Panc1 (cell line): ENCODE results near the gene STARD7. TPM values are rescaled to one million over a fixed set of nuclear protein-coding genes. Genes with fewer than 3 reads are reported as not detected.

Experiments
- ATAC-seq: fragments of 200-7000 bp; cut with Tn5 transposase; 2 replicates; pipeline ENCODE4 v1.9.1; 2020; ENCODE audit warnings: mild to moderate bottlenecking, moderate library complexity
- BruUV-seq: library from RNA; stranded (reverse); fragments of 400-500 nt; replicated peaks from 2 replicates; lab custom pipeline; 2021; lab: Mats Ljungman, UMichigan
- CTCF ChIA-PET: fragments of 300-600 bp; sonication (Branson Sonifier 250); formaldehyde crosslinking; loops from one replicate; lab custom pipeline; 2022; ENCODE audit warnings: antibody characterized with exemption; lab: Charles Lee
- POLR2A ChIA-PET: fragments of 300-600 bp; sonication (Branson Sonifier 250); formaldehyde crosslinking; loops from one replicate; lab custom pipeline; 2022; ENCODE audit warnings: antibody characterized with exemption; lab: Charles Lee
- DNase-seq: peaks from one replicate; pipeline ENCODE4 v3.0.0-alpha.2; 2010; ENCODE audit warnings: low read depth, low spot score
- H3K27ac ChIP-seq: 2 replicates; pipeline ENCODE4 v1.5.1; 2011; ENCODE audit warnings: mild to moderate bottlenecking, low read length, inconsistent platforms
- H3K27me3 ChIP-seq: fragments of 200-500 bp; sonication (Bioruptor generic); 2 replicates; pipeline ENCODE4 v1.6.0; 2014; ENCODE audit warnings: low read length, inconsistent platforms; ENCODE audit not compliant: control insufficient read depth, insufficient read depth
- H3K36me3 ChIP-seq: fragments of 200-500 bp; sonication (Bioruptor generic); 2 replicates; pipeline ENCODE4 v1.5.1; 2014; ENCODE audit warnings: inconsistent platforms, mild to moderate bottlenecking, low read length, moderate library complexity; ENCODE audit not compliant: control insufficient read depth, insufficient read depth
- H3K4me1 ChIP-seq: 2 replicates; pipeline ENCODE4 v1.5.1; 2011; ENCODE audit warnings: inconsistent platforms, mild to moderate bottlenecking, low read length, moderate library complexity; ENCODE audit not compliant: control insufficient read depth, insufficient read depth
- H3K4me3 ChIP-seq, 2 experiments: 2 replicates each; pipeline ENCODE4 v1.5.1; 2011 to 2012; ENCODE audit warnings: low read depth in 2 of 2, low read length in 2 of 2, mild to moderate bottlenecking in 2 of 2, inconsistent platforms in 1 of 2, moderate library complexity in 1 of 2
- H3K9me3 ChIP-seq: fragments of 200-500 bp; sonication (Bioruptor generic); 2 replicates; pipeline ENCODE4 v1.5.1; 2014; ENCODE audit warnings: low read depth, mild to moderate bottlenecking, inconsistent platforms, low read length, moderate library complexity; ENCODE audit not compliant: control insufficient read depth, insufficient read depth
- POLR2AphosphoS5 ChIP-seq: IDR thresholded peaks from 2 replicates; pipeline ENCODE4 v1.6.1; 2012; ENCODE audit warnings: mild to moderate bottlenecking, low read depth, low read length, moderate library complexity
- SIN3A ChIP-seq: IDR thresholded peaks from 2 replicates; pipeline ENCODE4 v1.6.1; 2012; ENCODE audit warnings: low read depth, mild to moderate bottlenecking, low read length, moderate library complexity, borderline replicate concordance; ENCODE audit not compliant: insufficient read depth
- TCF7L2 ChIP-seq: IDR thresholded peaks from 2 replicates; pipeline ENCODE4 v1.6.1; 2011; ENCODE audit warnings: mild to moderate bottlenecking, low read depth, low read length, inconsistent platforms
- in situ Hi-C: cut with HindIII; loops from 2 replicates; pipeline ENCODE4 v1.10.0; 2016; ENCODE audit warnings: low sequenced_read_pairs, low pct_unique_long_range_greater_than_20kb
- intact Hi-C: fragments of 100-400 bp; cut with micrococcal nuclease; formaldehyde crosslinking; loops from one replicate; pipeline ENCODE4 v1.10.0; 2022; ENCODE audit not compliant: unreplicated experiment
- total RNA-seq: library from RNA; stranded (reverse); gene quantifications from one replicate; pipeline ENCODE4 v1.2.1, GENCODE V29; 2021; ENCODE audit not compliant: unreplicated experiment
- TF ChIP-seq, protein P1 (sequence below), 2 experiments: IDR thresholded peaks; 2 replicates each; pipeline ENCODE4 v1.6.1; 2011 to 2012; ENCODE audit warnings: low read depth in 2 of 2, control low read depth in 1 of 2, low read length in 1 of 2, mild to moderate bottlenecking in 1 of 2, moderate library complexity in 1 of 2; ENCODE audit not compliant: insufficient read depth in 1 of 2
- TF ChIP-seq, protein P2 (sequence below): fragments of 450-650 bp; IDR thresholded peaks from 2 replicates; pipeline ENCODE4 v1.5.1; 2017; ENCODE audit warnings: mild to moderate bottlenecking

Gene STARD7
- total RNA-seq, 1 experiment from 2014 or later: 133 TPM

DNA sequence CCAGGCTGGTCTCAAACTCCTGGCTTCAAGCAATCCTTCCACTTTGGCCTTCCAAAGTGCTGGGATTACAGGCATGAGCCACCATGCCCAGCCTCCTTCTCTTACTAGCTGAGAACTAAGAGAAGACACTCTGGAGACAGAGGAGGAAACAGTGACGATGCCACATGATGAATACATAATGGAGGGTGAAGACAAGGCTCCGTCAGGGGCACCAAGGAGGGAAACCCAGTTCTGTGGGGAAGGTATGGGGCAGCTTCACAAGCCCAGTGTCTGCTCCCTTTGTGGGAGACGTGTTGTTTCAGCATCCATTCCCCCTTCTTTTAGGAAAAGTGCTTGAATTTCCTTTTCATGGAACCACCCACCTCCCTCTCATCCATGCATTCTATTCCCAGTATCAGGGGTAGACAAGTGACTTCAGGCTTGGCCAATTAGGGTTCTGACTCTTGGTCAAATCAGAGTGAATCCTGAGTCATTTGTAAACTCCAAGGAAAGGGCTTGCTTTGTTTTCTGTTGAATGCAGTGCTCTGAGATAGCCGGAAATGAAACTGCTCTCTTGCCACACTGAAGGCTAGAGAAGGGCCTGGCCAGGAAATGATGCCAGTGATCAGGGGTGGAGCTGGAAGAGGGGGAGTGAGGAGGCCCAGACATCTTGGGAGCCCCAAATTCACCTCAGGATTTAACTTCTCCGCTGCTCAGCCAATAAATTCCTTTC is 33.4 kb upstream of the STARD7 start:
- Histone ChIP-seq H3K9me3 (no peaks in the 10 kb centered on the region), H3K4me3 (no peak overlapping the region), H3K36me3 (no peaks in the 10 kb centered on the region), H3K27ac (no peak overlapping the region), H3K27me3 (no peaks in the 10 kb centered on the region), H3K4me1 (no peaks in the 10 kb centered on the region)
- intact Hi-C loops (no loop called here), in situ Hi-C loops (no loop called here)
- CTCF ChIA-PET: no interaction called here
- no TSS peak for BruUV-seq
- no peak for TF ChIP-seq SIN3A
- no peak for TF ChIP-seq TCF7L2
- no peak for TF ChIP-seq POLR2AphosphoS5
- TF ChIP-seq, protein P1, sequence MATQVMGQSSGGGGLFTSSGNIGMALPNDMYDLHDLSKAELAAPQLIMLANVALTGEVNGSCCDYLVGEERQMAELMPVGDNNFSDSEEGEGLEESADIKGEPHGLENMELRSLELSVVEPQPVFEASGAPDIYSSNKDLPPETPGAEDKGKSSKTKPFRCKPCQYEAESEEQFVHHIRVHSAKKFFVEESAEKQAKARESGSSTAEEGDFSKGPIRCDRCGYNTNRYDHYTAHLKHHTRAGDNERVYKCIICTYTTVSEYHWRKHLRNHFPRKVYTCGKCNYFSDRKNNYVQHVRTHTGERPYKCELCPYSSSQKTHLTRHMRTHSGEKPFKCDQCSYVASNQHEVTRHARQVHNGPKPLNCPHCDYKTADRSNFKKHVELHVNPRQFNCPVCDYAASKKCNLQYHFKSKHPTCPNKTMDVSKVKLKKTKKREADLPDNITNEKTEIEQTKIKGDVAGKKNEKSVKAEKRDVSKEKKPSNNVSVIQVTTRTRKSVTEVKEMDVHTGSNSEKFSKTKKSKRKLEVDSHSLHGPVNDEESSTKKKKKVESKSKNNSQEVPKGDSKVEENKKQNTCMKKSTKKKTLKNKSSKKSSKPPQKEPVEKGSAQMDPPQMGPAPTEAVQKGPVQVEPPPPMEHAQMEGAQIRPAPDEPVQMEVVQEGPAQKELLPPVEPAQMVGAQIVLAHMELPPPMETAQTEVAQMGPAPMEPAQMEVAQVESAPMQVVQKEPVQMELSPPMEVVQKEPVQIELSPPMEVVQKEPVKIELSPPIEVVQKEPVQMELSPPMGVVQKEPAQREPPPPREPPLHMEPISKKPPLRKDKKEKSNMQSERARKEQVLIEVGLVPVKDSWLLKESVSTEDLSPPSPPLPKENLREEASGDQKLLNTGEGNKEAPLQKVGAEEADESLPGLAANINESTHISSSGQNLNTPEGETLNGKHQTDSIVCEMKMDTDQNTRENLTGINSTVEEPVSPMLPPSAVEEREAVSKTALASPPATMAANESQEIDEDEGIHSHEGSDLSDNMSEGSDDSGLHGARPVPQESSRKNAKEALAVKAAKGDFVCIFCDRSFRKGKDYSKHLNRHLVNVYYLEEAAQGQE (IDR thresholded peaks at IDR 0.05; ENCODE audit: insufficient read depth in 1 of 2, low read depth in 2 of 2, low read length in 1 of 2): no peak
- TF ChIP-seq, protein P2, sequence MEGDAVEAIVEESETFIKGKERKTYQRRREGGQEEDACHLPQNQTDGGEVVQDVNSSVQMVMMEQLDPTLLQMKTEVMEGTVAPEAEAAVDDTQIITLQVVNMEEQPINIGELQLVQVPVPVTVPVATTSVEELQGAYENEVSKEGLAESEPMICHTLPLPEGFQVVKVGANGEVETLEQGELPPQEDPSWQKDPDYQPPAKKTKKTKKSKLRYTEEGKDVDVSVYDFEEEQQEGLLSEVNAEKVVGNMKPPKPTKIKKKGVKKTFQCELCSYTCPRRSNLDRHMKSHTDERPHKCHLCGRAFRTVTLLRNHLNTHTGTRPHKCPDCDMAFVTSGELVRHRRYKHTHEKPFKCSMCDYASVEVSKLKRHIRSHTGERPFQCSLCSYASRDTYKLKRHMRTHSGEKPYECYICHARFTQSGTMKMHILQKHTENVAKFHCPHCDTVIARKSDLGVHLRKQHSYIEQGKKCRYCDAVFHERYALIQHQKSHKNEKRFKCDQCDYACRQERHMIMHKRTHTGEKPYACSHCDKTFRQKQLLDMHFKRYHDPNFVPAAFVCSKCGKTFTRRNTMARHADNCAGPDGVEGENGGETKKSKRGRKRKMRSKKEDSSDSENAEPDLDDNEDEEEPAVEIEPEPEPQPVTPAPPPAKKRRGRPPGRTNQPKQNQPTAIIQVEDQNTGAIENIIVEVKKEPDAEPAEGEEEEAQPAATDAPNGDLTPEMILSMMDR: no peak
- POLR2A ChIA-PET: no interaction called here
- DNase-seq (no peak), ATAC-seq (no peak)

DNA sequence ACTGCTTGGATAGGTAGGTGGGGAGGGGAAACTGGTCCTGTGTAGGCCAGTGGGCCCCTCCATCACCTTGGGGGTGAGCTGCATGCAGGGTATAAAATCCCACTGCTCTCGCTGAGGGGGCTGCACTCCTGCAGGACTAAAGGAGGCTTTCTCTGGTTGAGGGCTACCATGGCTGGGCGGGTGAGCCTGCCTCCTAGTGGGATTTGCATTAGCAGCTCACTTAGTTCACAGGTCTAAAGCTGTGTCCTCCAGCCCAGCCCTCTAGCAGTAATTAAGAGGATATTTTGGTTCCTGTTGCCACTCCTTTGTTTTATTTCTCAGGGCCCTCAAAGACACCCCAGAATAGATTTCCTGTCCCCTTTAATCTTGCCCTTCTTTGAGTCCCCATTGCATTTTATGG is 32.6 kb upstream of the STARD7 start:
- no peak for ATAC-seq
- BruUV-seq: no TSS peak
- Histone ChIP-seq H3K27ac (no peak overlapping the region), H3K36me3 (no peaks in the 10 kb centered on the region), H3K27me3 (no peaks in the 10 kb centered on the region), H3K4me1 (no peaks in the 10 kb centered on the region), H3K9me3 (no peaks in the 10 kb centered on the region), H3K4me3 (no peak overlapping the region)
- ChIA-PET CTCF (no interaction called here), POLR2A (no interaction called here)
- intact Hi-C loops (no loop called here), in situ Hi-C loops (no loop called here)
- no peak for DNase-seq
- TF ChIP-seq TCF7L2: no peak
- TF ChIP-seq, protein P2: no peak
- no peak for TF ChIP-seq SIN3A
- TF ChIP-seq, protein P1 (IDR thresholded peaks at IDR 0.05; ENCODE audit: insufficient read depth in 1 of 2, low read depth in 2 of 2, low read length in 1 of 2): no peak
- no peak for TF ChIP-seq POLR2AphosphoS5
